SU-DHL-6 (cell line): ENCODE results near the gene ORC6.

Experiments used
- H2AFZ ChIP-seq: fragments of 200-600 bp; sonication (generic); 2 replicates; pipeline ENCODE4 v1.6.1; 2014; ENCODE audit warnings: low read depth, mild to moderate bottlenecking, moderate library complexity, mixed read lengths, antibody characterized with exemption, low read length; ENCODE audit not compliant: severe bottlenecking
- H3F3A ChIP-seq: fragments of 200-600 bp; shearing (Covaris generic); 2 replicates; pipeline ENCODE4 v1.6.0; 2016; ENCODE audit warnings: antibody characterized with exemption, mild to moderate bottlenecking; ENCODE audit not compliant: insufficient read depth
- H3K27ac ChIP-seq: fragments of 200-600 bp; sonication (generic); 2 replicates; pipeline ENCODE4 v1.5.1; 2016; ENCODE audit warnings: low read depth, mild to moderate bottlenecking, low read length, moderate library complexity, mixed read lengths
- H3K27me3 ChIP-seq: fragments of 200-600 bp; sonication (generic), shearing (Covaris generic); 2 replicates; pipeline ENCODE4 v1.6.0; 2014; ENCODE audit warnings: mild to moderate bottlenecking, low read length
- H3K36me3 ChIP-seq: fragments of 200-600 bp; sonication (generic); 2 replicates; pipeline ENCODE4 v1.6.1; 2014; ENCODE audit warnings: mild to moderate bottlenecking, low read length, mixed read lengths
- H3K4me2 ChIP-seq: fragments of 300-600, 200-600 bp; shearing (Covaris generic), sonication (generic); 2 replicates; pipeline ENCODE4 v1.6.0; 2014; ENCODE audit warnings: low read length, low read depth, mild to moderate bottlenecking; ENCODE audit not compliant: poor library complexity, severe bottlenecking
- H3K4me3 ChIP-seq: fragments of 200-600 bp; sonication (generic); 2 replicates; pipeline ENCODE4 v1.5.1; 2014; ENCODE audit warnings: antibody characterized with exemption, low read length, mild to moderate bottlenecking, mixed read lengths; ENCODE audit not compliant: insufficient read depth, poor library complexity, severe bottlenecking
- H3K79me2 ChIP-seq: fragments of 200-600 bp; sonication (generic); 2 replicates; pipeline ENCODE4 v1.6.1; 2014; ENCODE audit warnings: mild to moderate bottlenecking, low read length, moderate library complexity; ENCODE audit not compliant: insufficient read depth
- H3K9ac ChIP-seq: fragments of 200-600 bp; sonication (generic); 2 replicates; pipeline ENCODE4 v1.7.0; 2014; ENCODE audit warnings: mild to moderate bottlenecking, low read length
- H3K9me2 ChIP-seq: fragments of 200-600 bp; sonication (generic); replicated peaks from 2 replicates; pipeline ENCODE4 v1.6.1; 2014; ENCODE audit warnings: low read length; ENCODE audit not compliant: insufficient read depth
- H3K9me3 ChIP-seq: fragments of 200-600 bp; sonication (generic); 2 replicates; pipeline ENCODE4 v1.6.1; 2014; ENCODE audit warnings: low read length, mixed read lengths; ENCODE audit not compliant: insufficient read depth
- H4K20me1 ChIP-seq: fragments of 200-600 bp; sonication (generic); 2 replicates; pipeline ENCODE4 v1.6.1; 2014; ENCODE audit warnings: low read depth, mild to moderate bottlenecking, antibody characterized with exemption, low read length, moderate library complexity, mixed read lengths
- EZH2phosphoT487 ChIP-seq: fragments of 200-600 bp; sonication (generic), shearing (Covaris generic); conservative IDR thresholded peaks from 2 replicates; pipeline ENCODE4 v1.6.1; 2018; ENCODE audit warnings: mild to moderate bottlenecking, antibody characterized with exemption, low read length, moderate library complexity, mixed read lengths
- TF ChIP-seq, protein P1 (sequence below): fragments of 200-600 bp; sonication (generic); IDR thresholded peaks from one replicate; pipeline ENCODE4 v1.5.1; 2017; ENCODE audit warnings: antibody characterized with exemption, mild to moderate bottlenecking, low read length, moderate library complexity; ENCODE audit not compliant: insufficient read depth, poor library complexity, severe bottlenecking

Gene ORC6

DNA sequence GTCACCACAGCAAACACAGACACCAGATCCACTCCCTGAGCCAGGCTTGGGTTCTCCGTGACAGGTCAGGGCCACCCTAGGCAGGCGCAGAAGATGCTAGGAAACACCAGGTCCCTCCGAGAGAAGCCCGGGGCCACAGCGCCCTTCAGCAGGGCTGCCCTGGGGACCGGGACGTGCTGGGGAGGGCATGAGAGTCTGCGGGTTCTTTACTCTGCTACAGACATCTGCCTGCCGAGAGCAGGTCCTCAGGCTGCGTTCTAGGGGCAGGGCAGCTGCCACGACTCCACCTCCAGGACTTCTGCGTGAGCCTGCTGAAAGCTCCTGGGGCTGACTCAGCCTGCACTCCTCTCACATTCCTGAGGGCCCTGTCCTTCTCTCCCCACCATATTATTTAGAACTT lies 47.2 kb downstream of the ORC6 start:
- no peaks in the 10 kb centered on the region for H3K79me2 ChIP-seq
- no peak overlapping the region for H3K9ac ChIP-seq
- no peak for TF ChIP-seq EZH2phosphoT487
- TF ChIP-seq, protein P1, sequence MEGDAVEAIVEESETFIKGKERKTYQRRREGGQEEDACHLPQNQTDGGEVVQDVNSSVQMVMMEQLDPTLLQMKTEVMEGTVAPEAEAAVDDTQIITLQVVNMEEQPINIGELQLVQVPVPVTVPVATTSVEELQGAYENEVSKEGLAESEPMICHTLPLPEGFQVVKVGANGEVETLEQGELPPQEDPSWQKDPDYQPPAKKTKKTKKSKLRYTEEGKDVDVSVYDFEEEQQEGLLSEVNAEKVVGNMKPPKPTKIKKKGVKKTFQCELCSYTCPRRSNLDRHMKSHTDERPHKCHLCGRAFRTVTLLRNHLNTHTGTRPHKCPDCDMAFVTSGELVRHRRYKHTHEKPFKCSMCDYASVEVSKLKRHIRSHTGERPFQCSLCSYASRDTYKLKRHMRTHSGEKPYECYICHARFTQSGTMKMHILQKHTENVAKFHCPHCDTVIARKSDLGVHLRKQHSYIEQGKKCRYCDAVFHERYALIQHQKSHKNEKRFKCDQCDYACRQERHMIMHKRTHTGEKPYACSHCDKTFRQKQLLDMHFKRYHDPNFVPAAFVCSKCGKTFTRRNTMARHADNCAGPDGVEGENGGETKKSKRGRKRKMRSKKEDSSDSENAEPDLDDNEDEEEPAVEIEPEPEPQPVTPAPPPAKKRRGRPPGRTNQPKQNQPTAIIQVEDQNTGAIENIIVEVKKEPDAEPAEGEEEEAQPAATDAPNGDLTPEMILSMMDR, result no peak
- no peaks in the 10 kb centered on the region for H3K9me2 ChIP-seq
- no peak overlapping the region for H3K4me2 ChIP-seq
- H2AFZ ChIP-seq, result no peak overlapping the region
- no peaks in the 10 kb centered on the region for H3K27me3 ChIP-seq
- no peaks in the 10 kb centered on the region for H3K9me3 ChIP-seq
- no peaks in the 10 kb centered on the region for H3K36me3 ChIP-seq
- H4K20me1 ChIP-seq, result no peaks in the 10 kb centered on the region
- peaks cover 4% of the 10 kb centered on the region; the same call in 1 of the 2 replicates for H3F3A ChIP-seq
- H3K4me3 ChIP-seq, result no peak overlapping the region
- no peak overlapping the region for H3K27ac ChIP-seq

DNA sequence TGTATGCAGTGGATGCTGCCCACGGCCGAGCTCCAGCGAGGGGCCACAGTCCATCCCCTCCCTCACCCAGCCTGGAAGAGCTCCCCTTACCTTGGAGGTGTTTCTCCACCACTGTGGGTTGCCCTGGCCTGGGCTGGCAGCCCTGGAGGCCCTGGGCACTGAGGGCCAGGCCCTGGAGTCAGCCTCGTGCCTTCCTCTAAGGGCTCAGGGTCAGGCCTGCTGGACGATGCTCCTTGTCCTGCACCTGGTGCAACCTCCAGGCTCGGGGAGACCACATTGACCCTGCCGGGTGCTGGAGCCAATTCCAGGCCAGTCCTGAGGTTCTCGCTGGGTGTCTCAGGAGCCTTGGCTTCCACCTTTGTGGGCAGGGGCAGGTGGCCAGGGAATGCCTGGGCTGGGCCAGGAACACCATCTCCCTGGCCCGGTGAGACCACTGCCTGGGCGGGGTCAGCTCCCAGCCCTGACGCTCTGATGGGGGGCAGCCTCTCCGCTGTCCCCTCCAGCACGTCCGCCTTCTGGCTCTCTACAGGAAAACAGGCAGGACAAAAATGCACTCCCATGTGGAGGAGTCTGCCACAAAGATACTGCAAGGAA lies 48.3 kb downstream of the ORC6 start:
- H3F3A ChIP-seq, result peaks cover 4% of the 10 kb centered on the region; the same call in 1 of the 2 replicates
- no peaks in the 10 kb centered on the region for H3K9me3 ChIP-seq
- H2AFZ ChIP-seq, result no peak overlapping the region
- H3K9ac ChIP-seq, result no peak overlapping the region
- no peak overlapping the region for H3K4me2 ChIP-seq
- no peaks in the 10 kb centered on the region for H4K20me1 ChIP-seq
- no peaks in the 10 kb centered on the region for H3K27me3 ChIP-seq
- no peak overlapping the region for H3K4me3 ChIP-seq
- H3K36me3 ChIP-seq, result no peaks in the 10 kb centered on the region
- H3K27ac ChIP-seq, result no peak overlapping the region
- no peaks in the 10 kb centered on the region for H3K9me2 ChIP-seq
- TF ChIP-seq, protein P1, result no peak
- TF ChIP-seq EZH2phosphoT487, result no peak
- no peaks in the 10 kb centered on the region for H3K79me2 ChIP-seq

DNA sequence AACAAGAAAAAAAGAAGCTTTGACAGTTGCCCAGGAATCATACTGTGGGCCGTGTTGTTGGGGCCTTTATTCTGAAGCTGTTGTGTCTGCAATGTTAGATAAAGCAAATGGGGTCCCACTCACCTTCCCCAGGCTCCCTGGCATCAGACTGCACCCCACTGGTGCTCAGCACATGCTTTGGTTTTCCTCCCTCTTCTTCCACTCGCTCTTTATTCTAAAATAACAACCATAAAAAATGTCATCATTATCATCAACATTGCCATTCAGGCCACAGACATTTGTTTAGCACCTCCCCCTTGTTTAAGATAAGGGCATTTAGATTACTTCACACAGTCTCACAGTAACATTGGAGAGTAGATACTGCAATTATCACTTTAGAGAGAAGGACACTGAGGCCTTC lies 50.5 kb downstream of the ORC6 start:
- no peak overlapping the region for H3K9ac ChIP-seq
- no peak for TF ChIP-seq EZH2phosphoT487
- TF ChIP-seq, protein P1, result no peak
- no peaks in the 10 kb centered on the region for H4K20me1 ChIP-seq
- H3F3A ChIP-seq, result peaks cover 4% of the 10 kb centered on the region; the same call in 1 of the 2 replicates
- H3K27ac ChIP-seq, result no peak overlapping the region
- no peaks in the 10 kb centered on the region for H3K9me2 ChIP-seq
- no peaks in the 10 kb centered on the region for H3K27me3 ChIP-seq
- H2AFZ ChIP-seq, result no peak overlapping the region
- no peak overlapping the region for H3K4me3 ChIP-seq
- no peaks in the 10 kb centered on the region for H3K36me3 ChIP-seq
- no peaks in the 10 kb centered on the region for H3K79me2 ChIP-seq
- H3K9me3 ChIP-seq, result no peaks in the 10 kb centered on the region
- no peak overlapping the region for H3K4me2 ChIP-seq
